Epidermal melanocyte (primary cell): ENCODE measurements around the gene AK1.
"Not testable (repeated sequence)": the region's sequence is repeated elsewhere in the genome, so short reads cannot be mapped to it uniquely, and the experiment has no call there.

ENCODE experiments used
- DNase-seq: peaks from one replicate; pipeline ENCODE4 v3.0.0; 2011; ENCODE audit warnings: low spot score; ENCODE audit not compliant: insufficient read length

The AK1 gene

GRCh38 chr9:127848756-127849504 is 28.5 kb downstream of the AK1 start:
- DNase-seq = no peak

- no peak for DNase-seq
Measured at GRCh38 chr9:127847833-127848755, 29.4 kb downstream of the AK1 start.

GRCh38 chr9:127847178-127847510 is 30.3 kb downstream of the AK1 start:
- DNase-seq = no peak

- DNase-seq = no peak
Measured at GRCh38 chr9:127846443-127847177, 30.9 kb downstream of the AK1 start.

- DNase-seq = not testable (repeated sequence)
Measured at GRCh38 chr9:127845619-127846018, 31.9 kb downstream of the AK1 start.

- DNase-seq = no peak
Measured at GRCh38 chr9:127844821-127845359, 32.6 kb downstream of the AK1 start.

- no peak for DNase-seq
Measured at GRCh38 chr9:127841087-127841835, 36.2 kb downstream of the AK1 start.

- DNase-seq = peak; percentile 59
Measured at GRCh38 chr9:127838375-127839078, 38.9 kb downstream of the AK1 start.

GRCh38 chr9:127837346-127837745 is 40.1 kb downstream of the AK1 start:
- DNase-seq = no peak

- not testable (repeated sequence) for DNase-seq
Measured at GRCh38 chr9:127836561-127836960, 40.9 kb downstream of the AK1 start.

GRCh38 chr9:127835991-127836516 is 41.4 kb downstream of the AK1 start:
- peak; percentile 45 for DNase-seq

GRCh38 chr9:127833555-127833954 is 43.9 kb downstream of the AK1 start:
- DNase-seq = no peak

GRCh38 chr9:127832248-127832647 is 45.2 kb downstream of the AK1 start:
- DNase-seq = no peak

- no peak for DNase-seq
Measured at GRCh38 chr9:127829205-127829906, 48.1 kb downstream of the AK1 start.

- DNase-seq = peak; percentile 90
Measured at GRCh38 chr9:127828262-127829031, 49.0 kb downstream of the AK1 start.

- DNase-seq = no peak
Measured at GRCh38 chr9:127826253-127826913, 51.1 kb downstream of the AK1 start.

- no peak for DNase-seq
Measured at GRCh38 chr9:127825319-127826051, 52.0 kb downstream of the AK1 start.
